Lower lobe of right lung (tissue), 2 donors: Measurements from ENCODE around the gene ANXA7. TPM values are rescaled to one million over a fixed set of nuclear protein-coding genes. Genes with fewer than 3 reads are reported as not detected.

Experiments
- ATAC-seq, 2 donors: fragments of 200-7000 bp; cut with Tn5 transposase; one replicate each; pipeline ENCODE4 v1.9.1; 2020 to 2022; ENCODE audit warnings: mild to moderate bottlenecking in 2 of 2, moderate library complexity in 2 of 2
- DNase-seq: peaks from one replicate; pipeline ENCODE4 v3.0.0-alpha.2; 2020
- H3K27ac ChIP-seq: fragments of 200-600 bp; one replicate; pipeline ENCODE4 v1.8.0; 2022
- H3K27me3 ChIP-seq: fragments of 200-600 bp; one replicate; pipeline ENCODE4 v1.8.0; 2022; ENCODE audit warnings: low read depth
- H3K36me3 ChIP-seq: fragments of 200-600 bp; one replicate; pipeline ENCODE4 v1.8.0; 2022; ENCODE audit warnings: mild to moderate bottlenecking
- H3K4me1 ChIP-seq: fragments of 200-600 bp; one replicate; pipeline ENCODE4 v1.8.0; 2022
- H3K4me3 ChIP-seq: fragments of 200-600 bp; one replicate; pipeline ENCODE4 v1.8.0; 2022; ENCODE audit warnings: mild to moderate bottlenecking
- H3K9me3 ChIP-seq: fragments of 200-600 bp; one replicate; pipeline ENCODE4 v1.8.0; 2022
- intact Hi-C: fragments of 100-400 bp; cut with DNase I; formaldehyde crosslinking; loops from one replicate; pipeline ENCODE4 v1.11.0; 2022
- total RNA-seq: library from RNA; stranded (reverse); fragmentation: NEBNext Ultra II Directional; extraction: Animal tissue kit (Norgen Biotek cat#: 25700); gene quantifications from one replicate; pipeline ENCODE4 v1.2.1, GENCODE V29; 2021
- TF ChIP-seq, protein P1 (sequence below): fragments of 200-600 bp; IDR thresholded peaks from one replicate; pipeline ENCODE4 v1.8.0; 2022; ENCODE audit warnings: antibody characterized with exemption, mild to moderate bottlenecking
- donor health status: DM: no; HTN: yes; CAD: no; lungs with severe emphysema.

ANXA7 gene
- total RNA-seq, 1 donor from 2014 or later: 93.5 TPM

GRCh38 chr10:73433538-73433867 is 19.6 kb upstream of the ANXA7 start, which contains the start of gene MSS51:
Gene MSS51 (minus strand): TSS chr10:73433561. CDS start chr10:73428284, 5,277 bp downstream.
- no peak within 1 kb of the TSS for H3K4me3 ChIP-seq
- no peaks in the 10 kb centered on the region for H3K9me3 ChIP-seq
- H3K4me1 ChIP-seq: no peaks in the 10 kb centered on the region
- TF ChIP-seq, protein P1, sequence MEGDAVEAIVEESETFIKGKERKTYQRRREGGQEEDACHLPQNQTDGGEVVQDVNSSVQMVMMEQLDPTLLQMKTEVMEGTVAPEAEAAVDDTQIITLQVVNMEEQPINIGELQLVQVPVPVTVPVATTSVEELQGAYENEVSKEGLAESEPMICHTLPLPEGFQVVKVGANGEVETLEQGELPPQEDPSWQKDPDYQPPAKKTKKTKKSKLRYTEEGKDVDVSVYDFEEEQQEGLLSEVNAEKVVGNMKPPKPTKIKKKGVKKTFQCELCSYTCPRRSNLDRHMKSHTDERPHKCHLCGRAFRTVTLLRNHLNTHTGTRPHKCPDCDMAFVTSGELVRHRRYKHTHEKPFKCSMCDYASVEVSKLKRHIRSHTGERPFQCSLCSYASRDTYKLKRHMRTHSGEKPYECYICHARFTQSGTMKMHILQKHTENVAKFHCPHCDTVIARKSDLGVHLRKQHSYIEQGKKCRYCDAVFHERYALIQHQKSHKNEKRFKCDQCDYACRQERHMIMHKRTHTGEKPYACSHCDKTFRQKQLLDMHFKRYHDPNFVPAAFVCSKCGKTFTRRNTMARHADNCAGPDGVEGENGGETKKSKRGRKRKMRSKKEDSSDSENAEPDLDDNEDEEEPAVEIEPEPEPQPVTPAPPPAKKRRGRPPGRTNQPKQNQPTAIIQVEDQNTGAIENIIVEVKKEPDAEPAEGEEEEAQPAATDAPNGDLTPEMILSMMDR: no peak
- DNase-seq (no peak), ATAC-seq (no peak)
- intact Hi-C loops: no loop called here
- no peaks in the 10 kb centered on the region for H3K27me3 ChIP-seq
- no peak within 1 kb of the TSS for H3K27ac ChIP-seq
- H3K36me3 ChIP-seq: peaks cover 24% of the 10 kb centered on the region

DNA sequence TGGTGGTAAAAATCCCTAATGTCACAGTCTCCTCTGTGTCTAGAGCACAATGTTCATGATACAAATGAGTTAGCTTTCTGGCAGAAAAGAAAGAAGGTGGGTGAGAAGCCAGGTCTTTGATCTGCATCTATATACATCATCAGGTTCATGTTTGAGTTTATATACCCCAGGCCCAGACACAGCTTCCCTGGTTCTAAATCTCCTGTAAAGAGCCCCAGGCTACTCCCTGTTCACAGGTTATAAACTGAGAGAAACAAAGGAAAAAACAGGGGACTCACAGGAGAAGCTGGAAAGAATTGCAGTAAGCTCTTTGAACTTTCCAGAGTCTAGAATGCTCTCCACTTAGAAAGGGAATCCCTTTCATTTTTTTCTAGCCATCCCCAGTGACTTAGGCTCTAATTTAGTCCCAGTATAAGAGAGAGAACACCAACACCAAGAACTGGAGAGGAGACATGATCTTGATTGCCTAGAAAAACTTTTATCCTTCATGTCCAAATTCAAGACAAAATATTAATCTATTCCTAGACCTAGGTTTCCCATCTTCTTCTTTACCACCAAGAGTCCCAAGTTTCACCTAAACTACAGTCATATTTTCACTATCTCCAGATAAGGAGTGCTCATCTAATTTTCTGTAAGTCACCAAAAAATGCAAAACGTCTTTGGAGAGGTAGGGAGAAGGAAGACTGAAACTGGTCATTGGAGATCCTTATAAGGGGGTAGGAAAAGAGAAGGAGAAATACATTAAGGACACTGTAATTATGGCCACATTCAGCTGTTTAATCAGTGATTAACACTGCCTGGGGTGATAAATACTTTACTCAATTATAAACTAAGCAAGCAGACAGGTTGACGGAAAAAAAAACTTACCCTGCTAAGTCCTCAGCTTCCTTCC is 19.0 kb upstream of the ANXA7 start:
- Histone ChIP-seq H3K27me3 (no peaks in the 10 kb centered on the region), H3K4me1 (no peaks in the 10 kb centered on the region), H3K36me3 (peaks cover 22% of the 10 kb centered on the region), H3K9me3 (no peaks in the 10 kb centered on the region), H3K27ac (no peak overlapping the region), H3K4me3 (no peak overlapping the region)
- intact Hi-C loops: no loop called here
- DNase-seq: no peak
- ATAC-seq: no peak
- TF ChIP-seq, protein P1: no peak

DNA sequence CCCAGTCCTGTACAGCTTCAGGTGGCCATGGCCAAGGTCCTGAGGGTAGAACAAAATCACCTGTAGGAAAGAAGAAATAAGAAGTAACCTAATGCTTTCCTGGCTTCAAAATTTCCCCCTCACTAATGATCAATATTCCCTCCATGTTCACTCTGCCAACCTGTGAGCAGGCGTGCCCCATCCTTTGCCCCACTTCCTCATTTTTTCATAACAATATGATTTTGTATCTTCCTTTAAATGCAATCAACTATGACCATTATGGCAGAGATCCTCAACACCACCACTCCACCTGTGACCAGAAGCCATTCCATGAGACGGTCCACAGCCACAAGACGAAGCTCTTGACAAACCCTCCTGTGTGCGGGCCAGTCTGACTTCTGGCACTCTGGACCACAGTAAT is 12.5 kb upstream of the ANXA7 start:
- no peak overlapping the region for H3K27ac ChIP-seq
- no peak overlapping the region for H3K4me3 ChIP-seq
- H3K36me3 ChIP-seq: peaks cover 68% of the 10 kb centered on the region
- H3K9me3 ChIP-seq: no peaks in the 10 kb centered on the region
- ATAC-seq: no peak
- H3K27me3 ChIP-seq: no peaks in the 10 kb centered on the region
- intact Hi-C loops: no loop called here
- H3K4me1 ChIP-seq: no peaks in the 10 kb centered on the region
- DNase-seq: no peak
- TF ChIP-seq, protein P1: no peak

DNA sequence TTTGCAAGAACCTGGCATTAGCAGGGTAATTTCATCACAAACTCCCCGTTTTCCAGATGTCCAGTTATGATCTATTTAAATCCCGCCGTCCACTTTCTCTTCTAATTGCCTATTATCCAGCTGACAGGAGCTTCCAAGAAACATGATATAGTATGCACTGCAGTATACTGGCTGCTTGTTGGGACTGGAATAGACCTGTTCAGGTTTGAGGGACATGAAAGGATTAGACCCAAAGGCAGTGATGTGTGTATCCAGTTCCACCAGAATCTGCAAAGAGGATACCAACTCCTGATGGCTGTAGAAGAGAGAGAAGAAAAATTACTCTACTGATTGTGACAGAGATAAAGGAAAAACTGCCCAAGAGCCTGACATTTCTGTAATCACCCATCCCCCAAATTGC is 10.6 kb upstream of the ANXA7 start:
- ATAC-seq (no peak), DNase-seq (no peak)
- Histone ChIP-seq H3K4me3 (no peak overlapping the region), H3K4me1 (no peaks in the 10 kb centered on the region), H3K27ac (no peak overlapping the region), H3K27me3 (no peaks in the 10 kb centered on the region), H3K36me3 (peaks cover 71% of the 10 kb centered on the region), H3K9me3 (no peaks in the 10 kb centered on the region)
- intact Hi-C loops: no loop called here
- TF ChIP-seq, protein P1: no peak

- Histone ChIP-seq H3K4me1 (no peaks in the 10 kb centered on the region), H3K4me3 (no peak overlapping the region), H3K27me3 (no peaks in the 10 kb centered on the region), H3K9me3 (no peaks in the 10 kb centered on the region), H3K27ac (no peak overlapping the region), H3K36me3 (peaks cover 71% of the 10 kb centered on the region)
- TF ChIP-seq, protein P1: no peak
- ATAC-seq (no peak), DNase-seq (no peak)
- intact Hi-C loops: no loop called here
Observed at GRCh38 chr10:73423309-73423708, 9.5 kb upstream of the ANXA7 start.
